ENCODE results near the gene M1AP. TPM values are rescaled to one million over a fixed set of nuclear protein-coding genes. Genes with fewer than 3 reads are reported as not detected.

Gene M1AP
- total RNA-seq, 1 experiment from 2014 or later, result 7.6 TPM

GRCh38 chr2:74578408-74578807 lies 69.7 kb downstream of the M1AP start:
- WGBS (ENCODE audit: extremely low coverage, insufficient read length, low lambda C conversion rate), result no CpG with 5 or more reads among the region's 3 CpGs
- Histone ChIP-seq H2AK5ac (ENCODE audit: insufficient read length, low read length) (no peak overlapping the region), H3K56ac (ENCODE audit: insufficient read length, low read depth, low read length) (no peak overlapping the region), H2BK20ac (ENCODE audit: low read depth, low read length, poor library complexity, severe bottlenecking) (no peak overlapping the region), H3K4ac (ENCODE audit: low read depth, low read length) (no peak overlapping the region), H3K18ac (ENCODE audit: insufficient read length, low read depth, low read length) (no peak overlapping the region), H2BK120ac (ENCODE audit: low read depth, low read length, poor library complexity, severe bottlenecking) (no peak overlapping the region), H2BK12ac (ENCODE audit: insufficient read length, low read depth, low read length) (no peak overlapping the region), H4K8ac (replicated peaks; ENCODE audit: insufficient read length, low read depth, low read length) (no peak overlapping the region), H3K9me3 (ENCODE audit: control insufficient read depth, low read depth, low read length) (no peaks in the 10 kb centered on the region), H3K23me2 (ENCODE audit: insufficient read length, low read depth, low read length, poor library complexity, severe bottlenecking) (no peaks in the 10 kb centered on the region), H3K4me2 (ENCODE audit: insufficient read depth, insufficient read length, low read length) (no peak overlapping the region), H3K9ac (ENCODE audit: extremely low read depth, insufficient read length, low read length) (no peak overlapping the region), H3T11ph (ENCODE audit: low read length) (no peak overlapping the region), H3K79me1 (ENCODE audit: insufficient read depth, low read depth, low read length, poor library complexity, severe bottlenecking) (no peaks in the 10 kb centered on the region), H4K20me1 (ENCODE audit: control insufficient read depth, insufficient read depth, insufficient read length) (no peaks in the 10 kb centered on the region), H3K27me3 (ENCODE audit: insufficient read depth, low read length) (no peaks in the 10 kb centered on the region), H3K14ac (ENCODE audit: insufficient read depth, low read length) (no peak overlapping the region), H4K91ac (ENCODE audit: insufficient read length, low read depth, low read length) (no peak overlapping the region), H2BK5ac (ENCODE audit: insufficient read length, low read length) (no peak overlapping the region), H3K79me2 (ENCODE audit: insufficient read depth, low read length) (no peaks in the 10 kb centered on the region), H2AFZ (ENCODE audit: low read length) (no peak overlapping the region), H3K27ac (ENCODE audit: insufficient read length, low read depth, low read length) (no peak overlapping the region), H3K23ac (ENCODE audit: insufficient read length, low read depth, low read length) (no peak overlapping the region), H3K4me1 (ENCODE audit: insufficient read depth, low read length) (no peaks in the 10 kb centered on the region), H4K5ac (ENCODE audit: insufficient read length, low read depth, low read length) (no peak overlapping the region), H2BK15ac (ENCODE audit: low read depth, low read length) (no peak overlapping the region)
- DNase-seq, result no peak
- TF ChIP-seq CTCF (conservative IDR thresholded peaks at IDR 0.05), result no peak
- Mint-ChIP-seq H3K4me3 (no peak overlapping the region), H3K27ac (no peak overlapping the region), H3K4me1 (peaks cover 5% of the 10 kb centered on the region in 2 experiments; a peak in 3 of 4 replicates), H3K27me3 (ENCODE audit: low read depth) (peaks cover 3% of the 10 kb centered on the region; the same call in 1 of the 2 replicates), H3K9me3 (no peaks in the 10 kb centered on the region), H3K36me3 (ENCODE audit: insufficient read depth in 1 of 3, low read depth in 3 of 3) (no peaks in the 10 kb centered on the region)
